Kidney (tissue), 14 donors: ENCODE results near the gene GC. TPM values are rescaled to one million over a fixed set of nuclear protein-coding genes. Genes with fewer than 3 reads are reported as not detected.

Experiments
- DNase-seq, 5 donors: peaks; one replicate each; pipeline ENCODE4 v3.0.0-alpha.2; 2013 to 2020
- FAIRE-seq: peaks from 2 replicates; lab custom pipeline; 2012; peaks lifted over from hg19 to GRCh38; lab: Jason Lieb, UNC
- H3K27ac ChIP-seq, 2 donors: one replicate each; pipeline ENCODE4 v1.7.0; 2013; ENCODE audit warnings: low read depth in 2 of 2, low read length in 2 of 2, inconsistent platforms in 1 of 2
- H3K27me3 ChIP-seq: one replicate; pipeline ENCODE4 v1.7.1; 2013; ENCODE audit warnings: low read length, inconsistent platforms; ENCODE audit not compliant: control insufficient read depth, insufficient read depth
- H3K36me3 ChIP-seq, 3 donors: one replicate each; pipeline versions ENCODE4 v1.7.0 to v1.7.1; 2013; ENCODE audit warnings: low read length in 3 of 3, control low read depth in 1 of 3, inconsistent platforms in 1 of 3; ENCODE audit not compliant: insufficient read depth in 3 of 3, control insufficient read depth in 2 of 3
- H3K4me1 ChIP-seq, 3 donors: one replicate each; pipeline versions ENCODE4 v1.7.0 to v1.7.1; 2013; ENCODE audit warnings: low read length in 3 of 3, inconsistent platforms in 1 of 3, low read depth in 1 of 3; ENCODE audit not compliant: control insufficient read depth in 2 of 3, insufficient read depth in 2 of 3
- H3K4me3 ChIP-seq, 3 donors: one replicate each; pipeline versions ENCODE4 v1.7.0 to v1.8.1; 2013; ENCODE audit warnings: low read length in 3 of 3, control low read depth in 1 of 3, inconsistent platforms in 1 of 3
- H3K9ac ChIP-seq, 3 donors: one replicate each; pipeline versions ENCODE4 v1.7.0 to v1.7.1; 2013; ENCODE audit warnings: low read length in 3 of 3, control low read depth in 1 of 3, inconsistent platforms in 1 of 3
- H3K9me3 ChIP-seq, 3 donors: one replicate each; pipeline versions ENCODE4 v1.7.0 to v1.7.1; 2013; ENCODE audit warnings: low read length in 3 of 3, control low read depth in 1 of 3, inconsistent platforms in 1 of 3; ENCODE audit not compliant: control insufficient read depth in 2 of 3, insufficient read depth in 1 of 3
- CTCF ChIP-seq: IDR thresholded peaks from 3 replicates; pipeline ENCODE4 v1.5.1; 2012; ENCODE audit warnings: mild to moderate bottlenecking, moderate library complexity, borderline replicate concordance; ENCODE audit not compliant: insufficient read depth; ENCODE audit errors: extremely low read depth
- intact Hi-C: fragments of 100-400 bp; cut with DNase I; formaldehyde crosslinking; loops from one replicate; pipeline ENCODE4 v1.11.1; 2022
- polyA plus RNA-seq: library from polyadenylated mRNA; stranded (reverse); fragments of 350-450 nt; fragmentation: Illumina TruSeq; extraction: RNeasy Lipid Tissue Mini Kit (QIAGEN cat#74804); gene quantifications from one replicate; pipeline ENCODE4 v1.2.3, GENCODE V29; 2014; ENCODE audit warnings: low read depth, low replicate concordance; ENCODE audit not compliant: insufficient read depth
- total RNA-seq: library from RNA; stranded (reverse); fragmentation: NEBNext Ultra II Directional; extraction: Animal tissue kit (Norgen Biotek cat#: 25700); gene quantifications from one replicate; pipeline ENCODE4 v1.2.1, GENCODE V29; 2021
- donor health status: control.
- donor health status: control.
- donor health status: control.
- donor health status: control.
- donor health status: control.
- donor health status: DM: yes; HTN: yes; CAD: no.
- donor health status: Normal renal cell carcinoma (clear cell type).

GC gene
- total and polyA plus RNA-seq, 2 donors from 2014 or later: 0.69 to 1.8 TPM

- Histone ChIP-seq H3K4me3 (no peak overlapping the region), H3K9me3 (no peaks in the 10 kb centered on the region), H3K27me3 (no peaks in the 10 kb centered on the region), H3K36me3 (no peaks in the 10 kb centered on the region), H3K9ac (no peak overlapping the region), H3K4me1 (no peaks in the 10 kb centered on the region), H3K27ac (no peak overlapping the region)
- no peak for TF ChIP-seq CTCF
- DNase-seq (no peak), FAIRE-seq (no peak)
- intact Hi-C loops: no loop called here
These were observed 14.4 kb downstream of the GC start for GRCh38 chr4:71769434-71769833.

GRCh38 chr4:71768123-71768522 is 15.8 kb downstream of the GC start:
- H3K27me3 ChIP-seq: no peaks in the 10 kb centered on the region

GRCh38 chr4:71765821-71766383 is 18.0 kb downstream of the GC start:
- Histone ChIP-seq H3K36me3 (no peaks in the 10 kb centered on the region), H3K27ac (no peak overlapping the region), H3K4me3 (no peak overlapping the region), H3K27me3 (no peaks in the 10 kb centered on the region), H3K4me1 (no peaks in the 10 kb centered on the region), H3K9ac (no peak overlapping the region), H3K9me3 (no peaks in the 10 kb centered on the region)
- no peak for FAIRE-seq
- no peak for DNase-seq
- TF ChIP-seq CTCF: no peak
- intact Hi-C loops: no loop called here

More at GRCh38 chr4:71768123-71768522, 15.8 kb downstream of the GC start:
- Histone ChIP-seq H3K4me3 (no peak overlapping the region), H3K4me1 (no peaks in the 10 kb centered on the region), H3K27ac (no peak overlapping the region), H3K9ac (no peak overlapping the region), H3K9me3 (no peaks in the 10 kb centered on the region), H3K36me3 (no peaks in the 10 kb centered on the region)
- no peak for FAIRE-seq
- no peak for TF ChIP-seq CTCF
- no peak for DNase-seq
- intact Hi-C loops: no loop called here

- Histone ChIP-seq H3K27ac (no peak overlapping the region), H3K27me3 (no peaks in the 10 kb centered on the region), H3K4me1 (no peaks in the 10 kb centered on the region), H3K36me3 (no peaks in the 10 kb centered on the region), H3K9me3 (no peaks in the 10 kb centered on the region), H3K9ac (no peak overlapping the region), H3K4me3 (no peak overlapping the region)
- peak in 2 of 5 donors; percentile 12 to 16 for DNase-seq
- no peak for TF ChIP-seq CTCF
- FAIRE-seq: no peak
- intact Hi-C loops: no loop called here
These were observed 18.5 kb downstream of the GC start for GRCh38 chr4:71765350-71765749.
